SK-N-SH treated with all-trans-retinoic acid at 6 μM for 48 hours (cell line): ENCODE results near the gene CRMP1.

Source experiments
- ATAC-seq: fragments of 200-7000 bp; cut with Tn5 transposase; 3 replicates; pipeline ENCODE4 v1.9.1; 2020; ENCODE audit warnings: mild to moderate bottlenecking, moderate library complexity
- ARNTL ChIP-seq: fragments of 450-650 bp; formaldehyde crosslinking; IDR thresholded peaks from 2 replicates; pipeline ENCODE4 v1.5.0; 2020; ENCODE audit warnings: low read depth, mild to moderate bottlenecking, moderate library complexity, borderline replicate concordance
- BACH2 ChIP-seq: fragments of 250-450 bp; sonication (Bioruptor Pico); IDR thresholded peaks from 2 replicates; pipeline ENCODE4 v1.9.0; 2021; ENCODE audit warnings: mild to moderate bottlenecking, borderline replicate concordance
- CREB5 ChIP-seq: fragments of 250-450 bp; sonication (Bioruptor Pico); IDR thresholded peaks from 2 replicates; pipeline ENCODE4 v1.5.1; 2020; ENCODE audit warnings: low read depth, mild to moderate bottlenecking, moderate library complexity
- CSDC2 ChIP-seq: fragments of 250-450 bp; sonication (Bioruptor Pico); IDR thresholded peaks from 2 replicates; pipeline ENCODE4 v1.5.0; 2020; ENCODE audit warnings: mild to moderate bottlenecking, moderate library complexity
- CSRNP3 ChIP-seq: fragments of 250-450 bp; sonication (Bioruptor Pico); IDR thresholded peaks from 2 replicates; pipeline ENCODE4 v1.5.1; 2021; ENCODE audit warnings: mild to moderate bottlenecking, moderate library complexity
- ESRRG ChIP-seq: fragments of 250-450 bp; sonication (Bioruptor Pico); IDR thresholded peaks from 2 replicates; pipeline ENCODE4 v1.6.1; 2021; ENCODE audit warnings: mild to moderate bottlenecking
- GLIS3 ChIP-seq: fragments of 250-450 bp; sonication (Bioruptor Pico); IDR thresholded peaks from 2 replicates; pipeline ENCODE4 v1.5.0; 2020; ENCODE audit warnings: mild to moderate bottlenecking, moderate library complexity
- ISL1 ChIP-seq: fragments of 250-450 bp; sonication (Bioruptor Pico); IDR thresholded peaks from 2 replicates; pipeline ENCODE4 v2.1.2; 2022; ENCODE audit warnings: mild to moderate bottlenecking, moderate library complexity
- OSR1 ChIP-seq: fragments of 250-450 bp; sonication (Bioruptor Pico); IDR thresholded peaks from 2 replicates; pipeline ENCODE4 v1.8.0; 2022; ENCODE audit warnings: moderate library complexity, mild to moderate bottlenecking, inconsistent platforms
- PATZ1 ChIP-seq: fragments of 250-450 bp; sonication (Bioruptor Pico); IDR thresholded peaks from 2 replicates; pipeline ENCODE4 v1.8.0; 2020; ENCODE audit warnings: mild to moderate bottlenecking, moderate library complexity, borderline replicate concordance
- POU6F1 ChIP-seq: fragments of 250-450 bp; sonication (Bioruptor Pico); IDR thresholded peaks from 2 replicates; pipeline ENCODE4 v1.8.0; 2021; ENCODE audit warnings: low read depth, mild to moderate bottlenecking, moderate library complexity, borderline replicate concordance
- PPARA ChIP-seq: fragments of 250-450 bp; sonication (Bioruptor Pico); IDR thresholded peaks from 2 replicates; pipeline ENCODE4 v1.5.0; 2020; ENCODE audit warnings: mild to moderate bottlenecking, borderline replicate concordance
- RARB ChIP-seq: fragments of 250-450 bp; sonication (Bioruptor Pico); IDR thresholded peaks from 2 replicates; pipeline ENCODE4 v1.8.0; 2021; ENCODE audit warnings: mild to moderate bottlenecking, moderate library complexity
- SNAI2 ChIP-seq: fragments of 250-450 bp; sonication (Bioruptor Pico); IDR thresholded peaks from 2 replicates; pipeline ENCODE4 v1.5.0; 2020; ENCODE audit warnings: mild to moderate bottlenecking, moderate library complexity
- TCF4 ChIP-seq: fragments of 250-450 bp; sonication (Bioruptor Pico); IDR thresholded peaks from 2 replicates; pipeline ENCODE4 v1.8.0; 2021; ENCODE audit warnings: mild to moderate bottlenecking, moderate library complexity, borderline replicate concordance
- TOX ChIP-seq: fragments of 250-450 bp; sonication (Bioruptor Pico); IDR thresholded peaks from 2 replicates; pipeline ENCODE4 v1.8.0; 2021; ENCODE audit warnings: mild to moderate bottlenecking, moderate library complexity, borderline replicate concordance
- TSHZ2 ChIP-seq: fragments of 250-450 bp; sonication (Bioruptor Pico); IDR thresholded peaks from 2 replicates; pipeline ENCODE4 v1.5.0; 2020; ENCODE audit warnings: mild to moderate bottlenecking, moderate library complexity
- ZC3H10 ChIP-seq: fragments of 250-450 bp; sonication (Bioruptor Pico); IDR thresholded peaks from 2 replicates; pipeline ENCODE4 v1.5.1; 2021; ENCODE audit warnings: mild to moderate bottlenecking, moderate library complexity
- ZFP3 ChIP-seq: fragments of 250-450 bp; sonication (Bioruptor Pico); IDR thresholded peaks from 2 replicates; pipeline ENCODE4 v1.5.0; 2020; ENCODE audit warnings: mild to moderate bottlenecking, moderate library complexity
- ZFP30 ChIP-seq: fragments of 450-650 bp; formaldehyde crosslinking; IDR thresholded peaks from 2 replicates; pipeline ENCODE4 v1.5.0; 2022; ENCODE audit warnings: mild to moderate bottlenecking, moderate library complexity
- ZNF565 ChIP-seq: fragments of 450-650 bp; formaldehyde crosslinking; conservative IDR thresholded peaks from 2 replicates; pipeline ENCODE4 v1.5.0; 2020; ENCODE audit warnings: low read depth, mild to moderate bottlenecking, moderate library complexity
- ZNF70 ChIP-seq: fragments of 450-650 bp; formaldehyde crosslinking; IDR thresholded peaks from 2 replicates; pipeline ENCODE4 v1.5.0; 2020; ENCODE audit warnings: mild to moderate bottlenecking, moderate library complexity
- ZNF8 ChIP-seq: fragments of 450-650 bp; formaldehyde crosslinking; IDR thresholded peaks from 2 replicates; pipeline ENCODE4 v1.5.0; 2020; ENCODE audit warnings: mild to moderate bottlenecking, moderate library complexity

Gene CRMP1

GRCh38 chr4:5878359-5878758, 14.5 kb downstream of the CRMP1 start:
- ATAC-seq = no peak
- TF ChIP-seq TOX (CRISPR knock-in tag) (no peak), ARNTL (CRISPR knock-in tag) (no peak)

GRCh38 chr4:5877392-5877791, 15.5 kb downstream of the CRMP1 start:
- no peak for ATAC-seq
- TF ChIP-seq POU6F1 (CRISPR knock-in tag) (no peak), OSR1 (CRISPR knock-in tag) (no peak), ZNF70 (no peak), ZNF565 (no peak), CSDC2 (CRISPR knock-in tag) (no peak), ZFP3 (CRISPR knock-in tag) (no peak), ARNTL (CRISPR knock-in tag) (no peak), ESRRG (CRISPR knock-in tag) (no peak), TSHZ2 (CRISPR knock-in tag) (no peak), GLIS3 (no peak), RARB (CRISPR knock-in tag) (no peak), ZNF8 (CRISPR knock-in tag) (no peak), PPARA (CRISPR knock-in tag) (no peak), BACH2 (no peak), ZC3H10 (no peak), CSRNP3 (CRISPR knock-in tag) (no peak), SNAI2 (CRISPR knock-in tag) (no peak), CREB5 (no peak), PATZ1 (CRISPR knock-in tag) (no peak), ISL1 (CRISPR knock-in tag) (no peak)

- no peak for ATAC-seq
- TF ChIP-seq BACH2 (no peak), OSR1 (CRISPR knock-in tag) (no peak), ZNF8 (CRISPR knock-in tag) (no peak), ZFP3 (CRISPR knock-in tag) (no peak), CSDC2 (CRISPR knock-in tag) (no peak), ZC3H10 (no peak), GLIS3 (no peak), RARB (CRISPR knock-in tag) (no peak), ZNF70 (no peak), ZFP30 (no peak), POU6F1 (CRISPR knock-in tag) (no peak), PPARA (CRISPR knock-in tag) (no peak), TCF4 (CRISPR knock-in tag) (no peak)
Observed at GRCh38 chr4:5874811-5875449, 18.0 kb downstream of the CRMP1 start.
